Brain pericyte (primary cell): Measurements from ENCODE around the gene IFNW1.

Source experiments
- DNase-seq: peaks from one replicate; pipeline ENCODE4 v3.0.0-alpha.2; 2012; ENCODE audit warnings: low read depth, low spot score

The IFNW1 gene

DNA sequence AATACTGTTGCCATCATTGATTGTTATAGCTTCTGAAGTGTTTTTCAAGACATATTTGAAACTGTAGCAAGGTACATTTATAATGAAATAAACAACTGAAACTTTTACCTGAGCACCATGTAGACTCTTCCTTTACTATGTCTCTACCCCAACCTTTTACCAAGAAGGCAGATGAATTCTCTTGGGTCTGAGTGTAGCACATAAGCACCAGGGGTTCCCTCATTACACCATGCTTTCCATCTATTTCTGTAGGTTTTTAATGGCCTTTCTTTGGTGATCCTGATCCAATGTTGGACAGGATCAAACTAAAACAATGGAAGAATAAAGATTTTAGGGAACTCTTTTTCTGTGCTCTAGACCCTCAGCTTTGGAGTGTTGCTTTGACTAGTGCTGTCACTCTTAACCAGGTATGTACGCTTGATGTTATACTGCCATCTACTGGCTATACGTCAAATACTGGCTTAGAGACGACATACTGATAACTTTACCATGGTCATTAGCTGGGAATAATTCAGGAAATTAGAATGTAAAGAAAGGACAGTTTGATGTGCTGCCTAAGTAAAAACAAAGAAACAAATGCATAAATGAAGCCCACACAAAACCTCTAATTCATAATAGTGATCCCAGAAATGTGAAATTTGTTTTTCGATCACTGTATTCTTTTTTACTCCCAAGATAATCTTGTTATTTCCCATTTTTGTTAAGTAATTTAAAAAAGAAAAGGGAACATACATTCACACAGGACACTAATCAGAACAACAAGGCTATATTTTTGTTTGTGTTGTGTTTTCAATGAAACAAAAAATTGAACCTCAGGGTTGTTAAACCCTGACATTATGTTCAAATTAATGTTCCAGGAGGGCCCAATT is 30.7 kb downstream of the IFNW1 start:
- peak; percentile 29 for DNase-seq

DNA sequence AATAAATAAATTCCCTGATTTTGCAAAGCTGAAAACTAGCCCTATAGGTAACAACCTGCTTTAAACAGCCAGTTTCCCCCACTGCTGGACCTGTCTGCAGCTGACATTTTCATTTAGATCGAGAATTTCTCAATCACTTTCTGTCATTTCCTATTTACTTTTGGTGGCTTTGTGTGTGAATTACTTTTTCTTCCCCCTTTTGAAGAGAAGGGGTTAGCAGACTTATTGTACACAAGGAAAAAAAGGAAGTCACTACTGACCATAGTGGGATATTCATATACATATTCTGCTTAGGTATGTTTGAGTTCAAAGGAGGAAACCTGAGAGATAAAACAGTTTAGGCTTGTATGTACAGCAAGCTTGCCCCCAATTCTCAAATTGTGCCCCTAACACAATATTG is 36.8 kb downstream of the IFNW1 start:
- DNase-seq, result no peak

DNA sequence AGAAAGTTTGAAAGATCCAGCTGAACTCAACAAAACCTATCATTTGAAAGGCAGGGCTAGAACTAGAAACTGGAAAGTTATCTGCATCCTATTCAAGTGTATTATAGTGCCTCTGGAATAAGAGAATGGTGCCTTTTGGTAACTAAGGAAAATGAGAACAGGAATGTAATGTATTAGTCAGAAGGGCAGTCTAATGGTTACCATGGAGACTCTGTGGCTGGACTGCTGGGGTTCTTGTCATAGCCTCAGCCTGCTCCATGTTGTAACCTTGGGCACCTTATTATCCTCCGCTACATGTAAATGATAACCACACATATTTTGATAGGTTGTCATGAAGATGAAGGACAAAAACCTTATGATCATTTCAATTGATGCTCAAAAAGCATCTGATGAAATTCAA is 39.3 kb downstream of the IFNW1 start:
- no peak for DNase-seq

DNA sequence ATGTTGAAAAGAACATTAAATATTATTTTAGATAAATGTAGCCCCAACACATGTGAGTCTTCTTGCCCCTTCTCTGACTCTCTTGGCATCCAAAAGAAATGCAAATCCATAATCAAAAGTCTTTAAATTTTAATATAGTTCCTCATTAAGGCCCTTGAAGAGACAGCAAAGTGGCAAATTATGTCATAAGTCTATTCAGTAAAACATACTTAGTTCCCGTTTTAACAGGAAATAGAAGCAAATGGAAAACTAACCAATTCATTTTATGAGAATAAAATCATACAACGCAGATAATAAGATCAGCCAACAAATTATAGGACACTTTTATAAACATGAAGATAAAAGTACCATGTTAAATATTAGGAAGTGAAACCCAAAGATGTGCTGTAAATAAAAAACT is 43.8 kb downstream of the IFNW1 start:
- DNase-seq, result no peak

DNA sequence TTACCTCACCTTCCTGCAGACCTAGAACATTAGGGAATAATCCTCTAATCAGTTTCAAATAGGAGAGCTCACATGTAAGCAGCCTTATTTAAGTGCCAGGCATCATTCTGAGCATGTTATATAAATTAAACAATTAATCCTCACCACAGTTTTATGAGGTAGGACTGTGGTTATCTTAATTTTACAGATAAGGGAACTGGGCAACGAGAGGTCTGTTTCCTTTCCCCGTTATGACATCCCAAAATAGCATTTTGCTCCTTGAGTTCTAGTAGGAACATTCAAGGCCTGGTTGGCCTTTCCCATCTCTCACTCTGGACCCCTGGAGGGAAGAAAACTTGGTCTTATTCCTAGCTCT is 44.8 kb downstream of the IFNW1 start:
- no peak for DNase-seq

DNA sequence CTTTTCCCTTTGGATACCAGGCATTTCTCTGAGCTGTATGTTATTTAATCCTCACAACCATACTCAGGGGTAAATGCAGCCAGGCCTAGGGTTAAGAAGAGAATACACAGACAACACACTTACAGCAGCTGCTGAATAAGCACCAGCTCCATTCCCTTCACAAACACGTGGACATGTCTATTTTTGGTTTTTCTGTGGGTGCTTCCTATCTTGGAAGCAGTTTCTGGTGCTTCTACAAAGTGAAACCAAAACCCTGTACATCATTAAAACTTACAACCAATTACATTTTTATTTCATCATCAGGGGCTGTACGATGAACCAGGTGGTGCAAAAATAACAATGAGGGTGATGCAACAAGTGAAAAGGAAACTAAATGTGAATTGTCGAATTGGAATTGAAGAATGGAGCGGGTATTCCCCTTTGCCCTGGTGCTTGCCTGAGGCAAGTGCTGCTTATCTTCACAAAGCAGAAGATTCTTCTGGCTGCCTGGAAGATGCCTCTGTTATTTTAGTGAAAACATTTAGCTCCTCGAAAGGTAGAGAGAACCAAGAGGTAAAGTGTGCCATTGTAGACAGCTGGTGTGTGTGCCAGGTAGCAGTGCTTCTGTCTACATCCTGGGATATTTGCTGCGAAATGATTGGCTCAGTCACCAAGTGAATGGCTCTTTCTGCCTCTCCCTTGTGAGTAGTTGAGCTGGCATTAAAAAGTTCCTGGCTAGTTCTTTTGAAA is 45.3 kb downstream of the IFNW1 start:
- DNase-seq, result peak; percentile 10

DNA sequence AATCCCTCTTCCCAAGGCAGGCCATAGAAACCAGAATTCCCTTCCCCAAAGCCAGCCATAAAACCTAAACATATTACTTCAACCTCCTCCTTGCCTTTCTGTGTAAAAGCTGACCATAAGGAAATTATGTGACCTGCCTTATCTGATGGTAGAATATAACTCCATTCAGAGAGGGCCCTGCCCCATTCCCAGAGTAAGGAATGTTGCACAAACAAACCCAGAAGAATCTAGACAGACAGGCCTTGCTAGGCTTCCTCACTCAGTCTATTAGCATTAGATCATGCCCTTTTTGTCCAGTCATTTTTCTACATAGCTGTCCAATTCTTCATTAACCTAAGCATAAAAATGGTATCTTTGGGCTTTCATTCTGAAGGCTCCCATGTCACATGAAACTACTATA is 46.1 kb downstream of the IFNW1 start:
- DNase-seq, result no peak
